AG10803 (cell line): ENCODE data around the gene SERTM1.

Source experiments
- DNase-seq: peaks from one replicate; pipeline ENCODE4 v3.0.0; 2010; ENCODE audit warnings: low read depth
- H3K4me3 ChIP-seq: 2 replicates; pipeline ENCODE4 v1.5.1; 2011; ENCODE audit warnings: mild to moderate bottlenecking, low read length, control low read depth
- TF ChIP-seq, protein P1 (sequence below): conservative IDR thresholded peaks from 2 replicates; pipeline ENCODE4 v1.5.1; 2011; ENCODE audit warnings: mild to moderate bottlenecking, low read length, control low read depth, inconsistent platforms

SERTM1 gene

DNA sequence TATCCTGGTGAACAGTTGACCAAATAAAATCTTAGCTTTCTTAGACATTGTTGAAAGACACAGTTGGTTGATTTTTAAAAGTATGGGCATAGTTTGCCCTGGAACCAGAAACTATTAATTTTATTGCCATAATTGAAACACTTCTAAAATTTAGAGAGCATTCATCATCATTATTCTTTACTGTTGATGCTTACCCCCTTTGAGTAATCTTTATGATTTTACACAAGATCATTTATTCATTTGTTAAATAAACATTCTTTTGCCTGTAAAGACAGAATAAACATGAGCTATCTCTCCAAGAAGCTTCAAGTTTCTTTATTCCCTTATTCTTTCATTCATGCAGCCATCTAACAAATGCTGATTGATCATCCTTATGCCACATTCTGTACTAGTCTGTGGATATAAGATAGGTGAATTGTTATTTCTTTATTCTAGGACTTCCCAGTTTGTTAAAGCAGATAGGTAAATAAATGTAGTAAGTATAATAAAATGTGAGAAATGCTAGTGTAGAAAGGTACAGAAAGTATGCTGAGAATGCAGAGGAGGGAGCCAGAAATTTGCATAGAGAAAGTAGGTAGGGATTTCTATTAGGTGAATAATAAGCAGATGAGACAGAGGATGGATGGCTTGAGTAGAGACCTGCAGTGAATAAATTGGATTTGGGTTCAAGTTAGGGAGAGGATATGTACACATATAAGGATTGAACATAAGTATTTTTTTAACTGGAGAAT, 8.2 kb downstream of the SERTM1 start:
- no peak for DNase-seq
- H3K4me3 ChIP-seq: no peak overlapping the region
- TF ChIP-seq, protein P1, sequence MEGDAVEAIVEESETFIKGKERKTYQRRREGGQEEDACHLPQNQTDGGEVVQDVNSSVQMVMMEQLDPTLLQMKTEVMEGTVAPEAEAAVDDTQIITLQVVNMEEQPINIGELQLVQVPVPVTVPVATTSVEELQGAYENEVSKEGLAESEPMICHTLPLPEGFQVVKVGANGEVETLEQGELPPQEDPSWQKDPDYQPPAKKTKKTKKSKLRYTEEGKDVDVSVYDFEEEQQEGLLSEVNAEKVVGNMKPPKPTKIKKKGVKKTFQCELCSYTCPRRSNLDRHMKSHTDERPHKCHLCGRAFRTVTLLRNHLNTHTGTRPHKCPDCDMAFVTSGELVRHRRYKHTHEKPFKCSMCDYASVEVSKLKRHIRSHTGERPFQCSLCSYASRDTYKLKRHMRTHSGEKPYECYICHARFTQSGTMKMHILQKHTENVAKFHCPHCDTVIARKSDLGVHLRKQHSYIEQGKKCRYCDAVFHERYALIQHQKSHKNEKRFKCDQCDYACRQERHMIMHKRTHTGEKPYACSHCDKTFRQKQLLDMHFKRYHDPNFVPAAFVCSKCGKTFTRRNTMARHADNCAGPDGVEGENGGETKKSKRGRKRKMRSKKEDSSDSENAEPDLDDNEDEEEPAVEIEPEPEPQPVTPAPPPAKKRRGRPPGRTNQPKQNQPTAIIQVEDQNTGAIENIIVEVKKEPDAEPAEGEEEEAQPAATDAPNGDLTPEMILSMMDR: no peak

- TF ChIP-seq, protein P1: no peak
- H3K4me3 ChIP-seq: no peak overlapping the region
- DNase-seq: no peak
These were observed 9.9 kb downstream of the SERTM1 start for GRCh38 chr13:36683701-36684100.

DNA sequence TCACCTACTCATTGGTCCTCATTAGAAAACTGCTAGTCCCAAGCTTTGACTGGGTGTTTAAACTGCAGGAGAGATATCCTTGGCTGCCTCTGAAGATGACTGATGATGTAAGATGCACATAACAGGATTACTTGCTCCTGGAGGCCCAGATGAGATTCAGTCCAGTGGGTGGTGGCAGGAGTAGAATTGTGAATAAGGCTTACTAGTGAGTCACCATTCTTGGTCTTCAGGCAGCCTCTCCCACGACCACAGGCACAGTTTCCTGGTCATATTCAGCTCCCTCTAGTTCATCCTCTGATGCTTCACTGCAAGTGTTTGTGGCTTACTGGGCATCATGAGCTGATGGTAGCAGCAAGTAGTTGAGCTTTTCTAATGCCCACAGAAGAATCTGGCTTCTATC, 12.1 kb downstream of the SERTM1 start:
- TF ChIP-seq, protein P1: no peak
- DNase-seq: peak; percentile 27
- no peak overlapping the region for H3K4me3 ChIP-seq

GRCh38 chr13:36696410-36697010, 22.7 kb downstream of the SERTM1 start:
- TF ChIP-seq, protein P1: no peak
- H3K4me3 ChIP-seq: no peak overlapping the region
- DNase-seq: no peak

GRCh38 chr13:36700170-36700569, 26.4 kb downstream of the SERTM1 start:
- H3K4me3 ChIP-seq: no peak overlapping the region
- DNase-seq: no peak
- TF ChIP-seq, protein P1: no peak

GRCh38 chr13:36706755-36707154, 32.9 kb downstream of the SERTM1 start:
- H3K4me3 ChIP-seq: no peak overlapping the region
- TF ChIP-seq, protein P1: no peak
- peak; percentile 75 for DNase-seq
